ENCODE measurements around the gene HDAC5. TPM values are rescaled to one million over a fixed set of nuclear protein-coding genes. Genes with fewer than 3 reads are reported as not detected.

HDAC5 gene
- total and polyA plus RNA-seq, 2 of the 8 experiments (the other 6 are each of a cell fraction or from before 2014, with no cell fraction given): 48.5 to 54.4 TPM

- TF ChIP-seq CHD7 (IDR thresholded peaks at IDR 0.05; ENCODE audit: insufficient replicate concordance, low read length) (no peak), EP300 (IDR thresholded peaks at IDR 0.05; ENCODE audit: borderline replicate concordance in 1 of 2, low read depth in 2 of 2, low read length in 2 of 2) (no peak), ZNF274 (IDR thresholded peaks at IDR 0.05; ENCODE audit: borderline replicate concordance, extremely low read depth, low read length) (no peak), JUND (IDR thresholded peaks at IDR 0.05; ENCODE audit: low read length) (no peak), E2F6 (IDR thresholded peaks at IDR 0.05) (no peak), NANOG (IDR thresholded peaks at IDR 0.05; ENCODE audit: insufficient read depth, low read depth, low read length, poor library complexity, severe bottlenecking) (no peak), KDM4A (IDR thresholded peaks at IDR 0.05; ENCODE audit: low read depth, low read length, severe bottlenecking) (no peak), TEAD4 (IDR thresholded peaks at IDR 0.05; ENCODE audit: low read depth, low read length) (no peak)
Observed at GRCh38 chr17:44074911-44075285, 48.5 kb downstream of the HDAC5 start (continued).

Measured in H1 (cell line).